Measurements from ENCODE around the gene MPO.

Gene MPO

DNA sequence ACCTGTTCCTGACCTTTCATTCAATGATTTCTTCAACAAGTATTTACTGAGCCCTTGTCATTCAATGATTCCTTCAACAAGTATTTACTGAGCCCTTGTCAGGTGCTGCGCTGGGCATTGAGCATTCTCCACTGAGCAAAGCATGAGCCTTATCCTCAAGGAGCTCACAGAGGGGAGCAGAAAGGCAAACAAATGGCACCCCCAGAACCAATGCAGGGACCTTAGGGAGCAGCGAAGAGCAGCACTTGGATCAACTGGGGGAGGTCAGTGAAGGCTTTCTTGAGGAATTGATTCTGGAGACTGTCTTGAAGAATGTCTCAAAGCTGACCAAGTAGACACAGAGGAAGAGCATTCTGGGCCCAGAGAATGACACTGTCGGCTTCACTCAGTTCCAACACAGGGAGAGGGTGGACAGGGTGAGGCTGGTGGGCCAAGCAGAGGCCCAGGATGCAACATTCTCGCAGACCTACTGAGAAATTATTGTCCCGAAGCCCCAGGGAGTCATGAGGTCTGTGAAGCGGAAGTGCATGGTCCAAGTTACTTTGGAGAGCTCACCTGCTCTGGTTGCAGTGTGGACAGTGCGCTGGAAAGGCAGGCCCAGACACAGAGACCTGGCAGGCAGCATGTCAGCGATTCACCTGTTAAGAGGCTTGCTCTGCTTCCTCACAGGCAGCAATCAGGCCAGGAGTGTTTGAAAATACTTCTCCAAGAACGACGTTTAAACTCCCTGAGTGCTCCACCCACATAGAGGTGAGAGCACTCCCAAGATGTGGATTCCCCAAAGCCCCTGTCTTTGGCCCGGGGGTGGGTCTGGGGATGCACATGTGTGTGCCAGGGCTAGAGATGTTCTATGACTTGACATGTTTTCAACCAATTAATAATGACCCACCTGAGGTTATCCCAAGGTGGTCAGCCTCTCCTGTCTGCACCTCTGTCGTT lies 3.2 kb upstream of the MPO start:
- no peak overlapping the region for H2AK5ac ChIP-seq (ENCODE audit: low read length)
- no peak overlapping the region for H2BK15ac ChIP-seq (replicated peaks; ENCODE audit: low read depth)
- H3K9ac ChIP-seq (ENCODE audit: low read length): no peak overlapping the region
- no peak overlapping the region for H3K4me3 ChIP-seq (ENCODE audit: low read length)
- no peak overlapping the region for H3K4me2 ChIP-seq (ENCODE audit: low read length)
- H3K18ac ChIP-seq (ENCODE audit: low read length): no peak overlapping the region
- H4K8ac ChIP-seq (ENCODE audit: low read depth, low read length): no peak overlapping the region
- no peak overlapping the region for H2BK5ac ChIP-seq (ENCODE audit: low read length)
- no peak for DNase-seq
- H3K4ac ChIP-seq (ENCODE audit: low read depth, low read length): peak overlapping the region; percentile 25
- no peak overlapping the region for H3K23ac ChIP-seq (ENCODE audit: low read length)
- no peaks in the 10 kb centered on the region for H3K79me1 ChIP-seq (ENCODE audit: low read length)
- no peaks in the 10 kb centered on the region for H3K4me1 ChIP-seq (ENCODE audit: control insufficient read depth, low read depth, low read length)
- no peak overlapping the region for H3K56ac ChIP-seq (ENCODE audit: low read length)
- no peaks in the 10 kb centered on the region for H3K27me3 ChIP-seq (ENCODE audit: insufficient read depth, low read length, poor library complexity)
- H3K36me3 ChIP-seq (ENCODE audit: control insufficient read depth, insufficient read depth, low read length): no peaks in the 10 kb centered on the region
- H3K27ac ChIP-seq (ENCODE audit: low read depth, low read length): no peak overlapping the region
- no peaks in the 10 kb centered on the region for H3K79me2 ChIP-seq (ENCODE audit: control insufficient read depth, insufficient read depth, low read length)
- H4K5ac ChIP-seq (ENCODE audit: low read length): no peak overlapping the region
- no CpG with 5 or more reads among the region's 12 CpGs for WGBS (ENCODE audit: extremely low coverage, insufficient coverage, low lambda C conversion rate)
- H2BK120ac ChIP-seq (ENCODE audit: low read depth, low read length): no peak overlapping the region

DNA sequence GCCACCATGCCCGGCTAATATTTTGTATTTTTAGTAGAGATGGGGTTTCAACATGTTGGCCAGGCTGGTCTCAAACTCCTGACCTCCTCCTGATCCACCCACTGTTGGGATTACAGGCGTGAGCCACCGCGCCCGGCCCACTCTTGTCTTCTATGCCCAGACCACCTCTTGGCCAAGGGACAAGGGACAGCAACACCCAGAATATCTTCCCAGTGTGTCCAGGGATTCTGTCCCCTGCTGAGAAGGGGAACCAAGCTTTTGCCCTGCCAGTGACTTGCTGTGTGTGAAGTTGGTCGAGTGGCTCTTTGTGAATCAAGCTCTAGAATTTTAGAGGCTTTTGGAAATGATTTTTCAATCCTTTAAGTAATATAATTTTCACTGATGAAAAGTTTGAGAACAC lies 1.7 kb upstream of the MPO start:
- Histone ChIP-seq H2BK15ac (replicated peaks; ENCODE audit: low read depth) (no peak overlapping the region), H2BK120ac (ENCODE audit: low read depth, low read length) (no peak overlapping the region), H3K4me2 (ENCODE audit: low read length) (no peak overlapping the region), H3K4me3 (ENCODE audit: low read length) (no peak overlapping the region), H3K4ac (ENCODE audit: low read depth, low read length) (no peak overlapping the region), H4K5ac (ENCODE audit: low read length) (no peak overlapping the region), H3K56ac (ENCODE audit: low read length) (no peak overlapping the region), H3K4me1 (ENCODE audit: control insufficient read depth, low read depth, low read length) (no peaks in the 10 kb centered on the region), H2BK5ac (ENCODE audit: low read length) (no peak overlapping the region), H3K79me2 (ENCODE audit: control insufficient read depth, insufficient read depth, low read length) (no peaks in the 10 kb centered on the region), H3K18ac (ENCODE audit: low read length) (no peak overlapping the region), H3K27me3 (ENCODE audit: insufficient read depth, low read length, poor library complexity) (no peaks in the 10 kb centered on the region), H3K9ac (ENCODE audit: low read length) (no peak overlapping the region), H2AK5ac (ENCODE audit: low read length) (no peak overlapping the region), H4K8ac (ENCODE audit: low read depth, low read length) (no peak overlapping the region), H3K27ac (ENCODE audit: low read depth, low read length) (no peak overlapping the region), H3K79me1 (ENCODE audit: low read length) (no peaks in the 10 kb centered on the region), H3K23ac (ENCODE audit: low read length) (no peak overlapping the region), H3K36me3 (ENCODE audit: control insufficient read depth, insufficient read depth, low read length) (no peaks in the 10 kb centered on the region)
- WGBS (ENCODE audit: extremely low coverage, insufficient coverage, low lambda C conversion rate): no CpG with 5 or more reads among the region's 6 CpGs
- no peak for DNase-seq

DNA sequence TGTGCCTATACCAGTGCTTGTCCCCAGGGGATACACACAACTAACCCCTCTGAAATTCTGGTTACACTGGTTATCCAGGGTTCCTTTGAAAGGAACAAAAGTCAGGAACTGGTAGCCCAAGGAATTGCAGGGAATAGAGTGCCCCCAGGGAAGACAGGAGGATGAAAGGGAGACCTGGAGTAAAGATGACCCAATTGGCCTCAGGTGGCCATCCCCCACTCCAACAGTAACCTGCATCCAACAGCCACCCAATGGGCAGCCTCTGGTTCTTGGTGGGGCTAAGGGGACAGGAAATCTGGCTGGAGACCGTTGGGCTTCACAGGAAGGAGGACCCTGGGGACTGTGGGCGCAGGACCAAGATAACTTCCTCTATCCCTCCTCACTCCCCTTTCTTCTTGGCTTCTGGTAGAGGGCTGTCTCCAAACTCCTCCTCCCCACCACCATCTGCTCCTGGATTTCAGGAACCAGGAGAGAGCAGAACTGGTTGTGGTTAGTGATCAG lies 826 bp upstream of the MPO start:
- no CpG with 5 or more reads among the region's 2 CpGs for WGBS (ENCODE audit: extremely low coverage, insufficient coverage, low lambda C conversion rate)
- H2BK15ac ChIP-seq (replicated peaks; ENCODE audit: low read depth): no peak overlapping the region

GRCh38 chr17:58279736-58280479 lies 827 bp downstream of the MPO start:
- Histone ChIP-seq H3K4me2 (ENCODE audit: low read length) (no peak overlapping the region), H2AK5ac (ENCODE audit: low read length) (no peak overlapping the region), H2BK5ac (ENCODE audit: low read length) (no peak overlapping the region), H3K79me1 (ENCODE audit: low read length) (no peaks in the 10 kb centered on the region), H3K4me3 (ENCODE audit: low read length) (no peak overlapping the region), H2BK15ac (replicated peaks; ENCODE audit: low read depth) (no peak overlapping the region), H3K56ac (ENCODE audit: low read length) (no peak overlapping the region), H3K23ac (ENCODE audit: low read length) (no peak overlapping the region), H3K4me1 (ENCODE audit: control insufficient read depth, low read depth, low read length) (no peaks in the 10 kb centered on the region), H3K36me3 (ENCODE audit: control insufficient read depth, insufficient read depth, low read length) (no peaks in the 10 kb centered on the region), H3K79me2 (ENCODE audit: control insufficient read depth, insufficient read depth, low read length) (no peaks in the 10 kb centered on the region), H3K4ac (ENCODE audit: low read depth, low read length) (no peak overlapping the region), H3K27me3 (ENCODE audit: insufficient read depth, low read length, poor library complexity) (no peaks in the 10 kb centered on the region), H3K9ac (ENCODE audit: low read length) (no peak overlapping the region), H3K27ac (ENCODE audit: low read depth, low read length) (no peak overlapping the region), H2BK120ac (ENCODE audit: low read depth, low read length) (no peak overlapping the region), H4K5ac (ENCODE audit: low read length) (no peak overlapping the region), H4K8ac (ENCODE audit: low read depth, low read length) (no peak overlapping the region), H3K18ac (ENCODE audit: low read length) (no peak overlapping the region)
- no peak for DNase-seq
- WGBS (ENCODE audit: extremely low coverage, insufficient coverage, low lambda C conversion rate): no CpG with 5 or more reads among the region's 16 CpGs

More for the DNA sequence above, 826 bp upstream of the MPO start:
- H3K27me3 ChIP-seq (ENCODE audit: insufficient read depth, low read length, poor library complexity): no peaks in the 10 kb centered on the region
- H3K79me1 ChIP-seq (ENCODE audit: low read length): no peaks in the 10 kb centered on the region
- no peaks in the 10 kb centered on the region for H3K36me3 ChIP-seq (ENCODE audit: control insufficient read depth, insufficient read depth, low read length)
- DNase-seq: peak; percentile 19
- H4K5ac ChIP-seq (ENCODE audit: low read length): no peak overlapping the region
- no peak overlapping the region for H3K4me2 ChIP-seq (ENCODE audit: low read length)
- H2AK5ac ChIP-seq (ENCODE audit: low read length): no peak overlapping the region
- no peak overlapping the region for H3K27ac ChIP-seq (ENCODE audit: low read depth, low read length)
- H3K79me2 ChIP-seq (ENCODE audit: control insufficient read depth, insufficient read depth, low read length): no peaks in the 10 kb centered on the region
- H3K4me3 ChIP-seq (ENCODE audit: low read length): no peak overlapping the region
- H3K23ac ChIP-seq (ENCODE audit: low read length): no peak overlapping the region
- H2BK120ac ChIP-seq (ENCODE audit: low read depth, low read length): no peak overlapping the region
- no peak overlapping the region for H4K8ac ChIP-seq (ENCODE audit: low read depth, low read length)
- H3K56ac ChIP-seq (ENCODE audit: low read length): no peak overlapping the region
- H3K4ac ChIP-seq (ENCODE audit: low read depth, low read length): no peak overlapping the region
- H3K4me1 ChIP-seq (ENCODE audit: control insufficient read depth, low read depth, low read length): no peaks in the 10 kb centered on the region
- no peak overlapping the region for H3K18ac ChIP-seq (ENCODE audit: low read length)
- no peak overlapping the region for H2BK5ac ChIP-seq (ENCODE audit: low read length)
- no peak overlapping the region for H3K9ac ChIP-seq (ENCODE audit: low read length)

- Histone ChIP-seq H3K23ac (ENCODE audit: low read length) (no peak overlapping the region), H3K27me3 (ENCODE audit: insufficient read depth, low read length, poor library complexity) (no peaks in the 10 kb centered on the region), H3K4ac (ENCODE audit: low read depth, low read length) (no peak overlapping the region), H4K5ac (ENCODE audit: low read length) (no peak overlapping the region), H3K56ac (ENCODE audit: low read length) (peak overlapping the region; percentile 49), H3K4me2 (ENCODE audit: low read length) (no peak overlapping the region), H3K36me3 (ENCODE audit: control insufficient read depth, insufficient read depth, low read length) (no peaks in the 10 kb centered on the region), H3K79me1 (ENCODE audit: low read length) (no peaks in the 10 kb centered on the region), H3K27ac (ENCODE audit: low read depth, low read length) (no peak overlapping the region), H2BK120ac (ENCODE audit: low read depth, low read length) (no peak overlapping the region), H2BK5ac (ENCODE audit: low read length) (no peak overlapping the region), H3K4me3 (ENCODE audit: low read length) (no peak overlapping the region), H3K18ac (ENCODE audit: low read length) (no peak overlapping the region), H2BK15ac (replicated peaks; ENCODE audit: low read depth) (no peak overlapping the region), H2AK5ac (ENCODE audit: low read length) (no peak overlapping the region), H3K79me2 (ENCODE audit: control insufficient read depth, insufficient read depth, low read length) (no peaks in the 10 kb centered on the region), H4K8ac (ENCODE audit: low read depth, low read length) (no peak overlapping the region), H3K4me1 (ENCODE audit: control insufficient read depth, low read depth, low read length) (no peaks in the 10 kb centered on the region), H3K9ac (ENCODE audit: low read length) (no peak overlapping the region)
- no peak for DNase-seq
- WGBS (ENCODE audit: extremely low coverage, insufficient coverage, low lambda C conversion rate): no CpG with 5 or more reads among the region's 60 CpGs
Observed at GRCh38 chr17:58279016-58279711, 1.6 kb downstream of the MPO start.
